RPMI7951 (cell line): ENCODE data around the gene MXD3. TPM values are rescaled to one million over a fixed set of nuclear protein-coding genes. Genes with fewer than 3 reads are reported as not detected.

Experiments
- DNase-seq: peaks from one replicate; pipeline ENCODE4 v3.0.0-alpha.2; 2012; ENCODE audit warnings: low read depth
- total RNA-seq: library from RNA; depleted of rRNA; stranded (reverse); fragments of >200 nt; shearing (Covaris generic); gene quantifications from 2 replicates; pipeline ENCODE4 v1.2.3, GENCODE V29; 2014

Gene MXD3
- total RNA-seq, 1 experiment from 2014 or later = 50.6 TPM

DNA sequence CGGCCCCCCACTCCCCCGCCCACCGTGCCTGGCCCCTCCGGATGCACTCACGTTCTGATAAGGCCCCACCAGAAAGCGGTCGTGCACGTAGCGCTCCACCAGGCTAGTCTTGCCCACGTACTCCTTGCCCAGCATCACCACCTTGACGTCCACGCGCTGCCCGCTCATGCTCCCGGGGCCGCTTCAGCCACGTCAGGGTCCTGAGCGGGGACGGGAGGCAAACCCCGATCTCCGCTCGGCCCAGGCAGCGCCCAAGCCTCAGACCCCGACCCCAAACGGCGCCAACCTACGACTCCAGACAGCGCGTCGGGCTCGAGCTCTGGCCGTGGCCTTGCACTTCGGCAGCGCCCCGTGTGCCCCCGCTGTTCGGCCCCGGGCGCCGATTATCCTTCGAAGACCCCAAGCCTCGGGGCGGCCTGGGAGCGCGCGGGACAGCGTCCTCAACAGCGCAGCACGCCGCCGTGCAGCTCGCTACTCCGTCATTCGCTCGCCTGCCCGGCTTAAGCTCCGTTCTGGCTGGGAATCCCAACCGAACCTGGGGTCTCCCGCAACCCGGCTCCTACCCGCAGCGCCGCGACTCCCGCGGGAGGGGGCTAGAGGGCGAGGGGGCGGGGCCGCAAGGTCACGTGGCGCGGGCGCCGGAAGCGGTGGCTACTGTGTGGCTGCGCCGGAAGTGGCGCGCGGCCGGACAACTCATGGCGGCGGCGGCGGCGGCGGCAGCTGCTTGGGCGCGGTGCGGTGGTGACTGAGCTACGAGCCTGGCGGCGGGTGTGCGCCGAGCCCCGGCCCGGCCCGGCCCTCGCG is 8.4 kb downstream of the MXD3 start, which contains the start of the genes PRELID1 and RAB24:
PRELID1 (plus strand) TSS at position 679 of the 804 bp plus-strand sequence. CDS start 187 bp downstream, outside the sequence.
RAB24 (minus strand) TSS at position 599 of the 804 bp plus-strand sequence; CDS start at position 168, 431 bp downstream.
- DNase-seq = peak; percentile 79

DNA sequence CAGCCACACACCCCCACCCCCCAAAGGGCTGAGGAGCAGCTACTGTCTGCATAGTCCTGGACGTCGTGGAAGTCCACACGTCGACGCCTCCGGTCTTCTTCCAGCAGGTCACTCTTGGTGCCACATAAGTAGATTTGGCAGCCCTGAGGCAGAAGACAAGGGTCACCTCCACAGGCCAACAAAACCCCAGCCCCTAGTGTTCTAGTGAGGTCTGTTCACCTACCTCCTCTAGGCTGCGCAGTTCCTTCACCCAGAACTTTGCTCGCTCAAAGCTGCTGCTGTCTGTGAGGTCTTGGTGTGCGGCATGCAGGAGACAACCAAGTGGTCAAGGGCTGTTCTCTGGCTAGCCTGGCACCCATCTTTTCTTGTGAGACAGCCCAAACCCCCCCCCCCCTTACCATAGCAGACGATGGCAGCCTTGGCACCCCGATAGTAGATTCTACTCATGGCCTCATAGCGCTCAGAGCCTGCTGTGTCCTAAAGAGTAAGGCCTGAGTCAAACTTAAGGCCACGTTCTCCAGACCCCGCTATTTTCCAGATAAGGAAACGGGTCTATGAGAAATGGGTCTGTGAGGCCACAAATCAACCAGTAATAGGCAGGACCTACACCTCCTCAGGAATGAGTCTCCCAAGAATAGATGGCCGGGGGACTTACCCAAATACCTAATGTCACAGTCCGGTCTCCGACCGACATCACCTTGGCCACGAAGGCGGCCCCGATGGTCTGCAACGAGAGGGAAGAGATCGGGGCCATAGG is 9.2 kb downstream of the MXD3 start:
- peak; percentile 22 for DNase-seq

DNA sequence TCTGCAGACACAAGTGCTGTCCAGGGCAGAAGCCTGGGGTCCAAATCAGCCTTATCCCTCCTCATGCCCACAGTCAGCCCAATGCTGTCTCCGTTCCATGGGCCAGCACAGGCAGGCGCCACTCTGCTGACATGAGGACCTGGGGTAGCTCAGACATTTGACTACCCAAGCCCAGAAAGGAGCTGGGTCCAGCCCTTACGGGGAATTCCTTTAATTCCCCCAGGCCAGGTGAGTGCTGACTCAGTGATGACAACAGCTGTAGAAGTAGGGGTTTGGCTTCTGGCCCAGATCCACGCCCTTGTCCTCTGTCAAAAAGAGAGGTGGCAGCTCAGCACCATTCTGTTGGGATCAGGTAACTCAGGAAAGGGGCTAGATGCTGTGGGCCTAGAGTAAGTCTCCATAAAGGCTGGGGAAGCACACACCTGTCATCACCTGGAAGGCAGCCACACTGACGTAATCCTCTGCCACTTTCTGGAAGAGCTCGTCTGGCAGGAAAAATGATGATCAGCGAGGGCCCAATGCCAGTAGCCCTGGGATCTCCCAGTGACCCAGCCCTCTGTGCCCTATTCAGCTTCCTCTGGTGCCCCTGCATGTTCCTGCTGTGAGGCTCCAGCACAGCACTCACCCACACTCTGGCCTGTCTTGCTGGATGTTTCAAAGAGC is 10.1 kb downstream of the MXD3 start:
- no peak for DNase-seq

DNA sequence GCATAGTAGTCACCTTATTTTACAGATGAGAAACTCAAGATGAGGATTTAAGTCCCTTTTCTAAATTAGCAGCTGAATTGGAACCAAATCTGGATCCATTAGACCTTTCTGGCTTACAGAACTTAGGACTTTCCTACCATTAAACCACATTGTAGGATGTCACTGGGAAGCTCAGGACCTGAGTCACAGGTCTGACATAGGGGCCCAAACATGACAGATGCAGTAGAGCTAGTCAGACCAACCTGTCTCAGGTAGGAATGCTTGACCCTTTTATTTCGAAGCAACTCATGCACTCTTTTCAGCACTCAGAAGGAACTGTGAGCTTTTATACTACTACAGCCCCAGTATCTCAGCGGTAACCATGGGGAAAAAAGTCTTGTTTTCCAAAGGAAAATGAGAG is 10.7 kb downstream of the MXD3 start:
- DNase-seq = no peak

DNA sequence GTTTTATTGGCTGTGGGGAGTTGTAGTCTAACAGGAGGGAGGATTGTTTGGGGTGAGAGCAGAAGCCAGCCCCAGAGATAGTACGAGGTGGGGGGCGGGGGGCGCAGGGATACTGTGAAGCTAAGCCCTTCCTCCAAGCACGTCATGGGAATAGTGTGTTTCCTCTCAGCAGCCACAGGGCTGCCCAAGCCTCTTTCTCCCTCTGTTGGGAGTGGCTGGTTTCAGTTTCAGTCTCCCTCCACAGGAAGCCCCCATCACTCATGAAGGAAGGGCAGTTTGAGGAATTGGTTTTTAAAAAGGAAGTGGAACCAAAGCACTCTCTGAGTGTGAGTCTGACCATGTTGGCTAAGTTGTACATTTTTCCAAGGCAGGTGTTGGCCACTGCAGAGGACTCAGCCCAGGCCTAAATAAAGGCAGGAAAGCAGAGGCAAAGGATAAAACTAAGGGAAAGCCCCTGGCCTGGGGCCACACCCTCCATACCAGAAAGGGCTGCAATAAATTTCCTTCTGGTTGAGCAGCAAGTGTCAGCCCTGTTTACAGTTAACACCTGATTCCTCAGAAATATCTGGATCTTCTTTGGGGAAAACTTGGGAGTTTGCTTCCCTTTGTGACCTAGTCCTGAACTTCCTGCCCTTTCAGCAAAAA is 11.3 kb downstream of the MXD3 start:
- peak; percentile 75 for DNase-seq

DNA sequence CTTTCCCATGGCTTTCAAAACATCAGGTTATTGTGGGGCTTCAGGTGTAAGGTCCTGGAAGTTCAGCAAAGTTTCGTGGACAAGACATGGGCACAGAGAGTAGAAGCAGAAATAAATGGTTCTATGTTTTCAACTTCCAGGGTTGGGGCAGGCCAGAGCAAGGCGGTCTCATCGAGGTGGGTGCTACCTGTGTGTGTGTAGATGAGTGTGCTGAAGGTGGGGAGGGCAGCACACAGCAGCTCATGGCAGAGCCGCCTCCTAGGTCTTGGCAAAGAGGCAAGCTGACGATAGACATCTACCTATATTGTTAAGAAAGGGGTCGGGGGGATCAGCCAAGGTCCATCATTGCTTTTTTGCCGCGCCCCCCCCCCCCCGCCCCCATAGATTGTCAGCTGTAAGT is 12.0 kb downstream of the MXD3 start:
- no peak for DNase-seq

DNA sequence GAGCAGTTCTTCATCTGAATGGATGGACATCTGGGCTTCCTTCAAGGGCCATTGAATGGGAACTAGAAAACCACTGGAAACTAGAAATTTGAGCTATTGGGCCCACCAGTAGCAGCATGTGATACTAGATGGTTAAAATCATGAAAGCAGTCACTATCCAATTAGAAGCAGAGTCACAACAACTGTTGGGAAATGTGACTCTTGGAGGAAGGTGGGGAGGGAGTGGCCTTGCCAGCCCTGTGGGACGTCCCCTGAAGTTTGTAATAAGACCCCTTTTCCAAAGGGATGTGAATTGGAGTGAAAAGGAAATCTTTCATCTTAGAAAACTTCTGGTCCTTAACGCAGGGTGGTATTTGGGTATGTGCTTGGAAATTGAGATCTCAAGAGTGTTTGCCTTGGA is 13.8 kb downstream of the MXD3 start:
- DNase-seq = no peak

DNA sequence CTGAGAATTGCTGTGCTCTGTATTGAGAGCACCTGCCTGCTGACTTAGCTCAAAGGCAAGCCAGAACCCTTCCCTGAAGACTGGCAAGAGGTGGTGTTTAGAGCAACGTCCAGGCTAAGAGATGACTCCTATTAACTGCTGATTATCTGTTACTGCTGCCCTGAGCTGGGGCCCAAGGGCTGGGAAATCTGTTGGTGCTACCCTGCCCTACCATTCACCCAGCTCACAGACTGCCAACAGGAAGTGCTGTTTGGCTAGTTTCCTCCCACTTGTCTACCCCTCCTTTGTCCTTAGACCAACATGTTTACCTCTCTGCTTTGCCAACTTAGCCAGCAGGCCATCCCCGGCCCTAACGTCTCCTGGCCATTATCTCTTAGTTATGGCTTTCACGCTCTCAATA is 15.1 kb downstream of the MXD3 start:
- DNase-seq = no peak

DNA sequence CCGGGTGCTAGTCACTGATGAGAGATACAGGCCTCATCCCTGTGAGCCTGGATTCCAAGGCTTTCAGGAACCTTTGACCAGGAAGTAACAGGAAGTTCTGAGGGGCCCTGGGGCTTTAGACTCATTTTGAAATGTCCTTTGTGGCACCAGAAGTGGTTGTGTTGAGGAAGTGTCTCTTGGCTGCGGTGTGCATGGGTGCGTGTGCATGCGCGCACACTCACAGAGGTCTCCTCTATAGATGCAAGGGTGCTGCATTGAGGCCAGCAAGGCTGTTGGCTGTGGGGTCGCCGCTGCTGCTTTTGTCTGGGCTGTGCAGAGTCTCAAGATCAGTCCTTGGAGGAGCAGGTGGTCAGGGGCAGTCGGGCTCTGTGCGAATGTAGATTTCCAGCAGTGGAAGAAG is 15.8 kb downstream of the MXD3 start:
- DNase-seq = no peak

DNA sequence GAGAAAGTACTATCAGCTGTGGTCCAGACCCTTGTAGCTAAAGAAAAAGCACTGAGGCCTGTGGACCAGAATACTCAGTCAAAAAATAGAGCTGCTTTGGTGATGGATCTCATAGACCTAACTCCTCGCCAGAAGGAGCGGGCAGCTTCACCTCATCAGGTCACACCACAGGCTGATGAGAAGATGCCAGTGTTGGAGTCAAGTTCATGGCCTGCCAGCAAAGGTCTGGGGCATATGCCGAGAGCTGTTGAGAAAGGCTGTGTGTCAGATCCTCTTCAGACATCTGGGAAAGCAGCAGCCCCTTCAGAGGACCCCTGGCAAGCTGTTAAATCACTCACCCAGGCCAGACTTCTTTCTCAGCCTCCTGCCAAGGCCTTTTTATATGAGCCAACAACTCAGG is 17.1 kb downstream of the MXD3 start:
- DNase-seq = no peak

DNA sequence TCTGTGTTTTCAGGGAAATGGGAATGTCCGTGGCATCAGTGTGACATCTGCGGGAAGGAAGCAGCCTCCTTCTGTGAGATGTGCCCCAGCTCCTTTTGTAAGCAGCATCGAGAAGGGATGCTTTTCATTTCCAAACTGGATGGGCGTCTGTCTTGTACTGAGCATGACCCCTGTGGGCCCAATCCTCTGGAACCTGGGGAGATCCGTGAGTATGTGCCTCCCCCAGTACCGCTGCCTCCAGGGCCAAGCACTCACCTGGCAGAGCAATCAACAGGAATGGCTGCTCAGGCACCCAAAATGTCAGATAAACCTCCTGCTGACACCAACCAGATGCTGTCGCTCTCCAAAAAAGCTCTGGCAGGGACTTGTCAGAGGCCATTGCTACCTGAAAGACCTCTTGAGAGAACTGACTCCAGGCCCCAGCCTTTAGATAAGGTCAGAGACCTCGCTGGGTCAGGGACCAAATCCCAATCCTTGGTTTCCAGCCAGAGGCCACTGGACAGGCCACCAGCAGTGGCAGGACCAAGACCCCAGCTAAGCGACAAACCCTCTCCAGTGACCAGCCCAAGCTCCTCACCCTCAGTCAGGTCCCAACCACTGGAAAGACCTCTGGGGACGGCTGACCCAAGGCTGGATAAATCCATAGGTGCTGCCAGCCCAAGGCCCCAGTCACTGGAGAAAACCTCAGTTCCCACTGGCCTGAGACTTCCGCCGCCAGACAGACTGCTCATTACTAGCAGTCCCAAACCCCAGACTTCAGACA is 17.7 kb downstream of the MXD3 start:
- no peak for DNase-seq

DNA sequence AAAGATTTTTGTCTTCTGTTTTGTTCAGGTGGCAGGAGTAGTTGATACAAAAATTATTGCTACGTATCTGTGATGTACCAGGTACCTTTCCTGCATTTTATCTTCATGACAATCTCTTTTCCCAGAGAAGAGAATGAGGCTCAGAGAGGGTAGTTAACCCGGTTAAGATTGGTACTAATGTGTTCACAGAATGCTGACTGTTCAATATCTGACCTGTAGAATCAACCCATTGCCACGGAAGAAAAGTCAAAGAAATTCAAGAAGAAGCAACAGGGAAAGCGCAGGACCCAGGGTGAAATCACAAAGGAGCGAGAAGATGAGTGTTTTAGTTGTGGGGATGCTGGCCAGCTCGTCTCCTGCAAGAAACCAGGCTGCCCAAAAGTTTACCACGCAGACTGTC is 20.0 kb downstream of the MXD3 start:
- no peak for DNase-seq

DNA sequence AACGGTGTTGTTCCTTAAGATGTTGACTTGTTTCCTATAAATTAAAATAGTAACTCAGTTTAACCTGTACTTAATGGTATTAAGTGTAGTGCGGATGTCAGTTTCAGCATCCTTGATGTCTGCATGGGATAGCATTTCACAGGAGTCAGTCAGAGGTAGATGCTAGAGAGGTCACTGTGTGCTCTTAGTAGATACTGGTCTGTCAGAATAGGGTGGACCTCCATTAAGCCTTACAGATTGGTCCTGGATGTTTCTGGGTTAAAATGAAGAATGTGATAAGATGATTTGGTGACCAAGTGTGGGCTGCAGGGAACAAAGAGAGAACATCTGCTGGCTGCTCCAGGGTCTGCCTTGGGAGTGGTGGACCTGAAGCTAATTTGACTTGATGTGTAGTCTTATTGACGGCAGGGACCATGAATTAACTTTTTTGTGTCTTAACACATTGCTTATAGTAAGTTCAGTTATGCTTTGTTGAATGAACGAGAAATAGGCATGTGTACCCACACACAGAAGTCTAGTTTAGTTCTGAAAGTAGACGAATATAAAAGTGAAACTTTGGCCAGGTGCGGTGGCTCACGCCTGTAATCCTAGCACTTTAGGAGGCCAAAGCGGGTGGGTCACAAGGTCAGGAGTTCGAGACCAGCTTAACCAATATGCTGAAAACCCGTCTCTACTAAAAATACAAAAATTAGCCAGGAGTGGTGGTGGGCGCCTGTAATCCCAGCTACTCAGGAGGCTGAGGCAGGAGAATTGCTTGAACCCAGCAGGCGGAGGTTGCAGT is 20.7 kb downstream of the MXD3 start:
- DNase-seq = no peak

DNA sequence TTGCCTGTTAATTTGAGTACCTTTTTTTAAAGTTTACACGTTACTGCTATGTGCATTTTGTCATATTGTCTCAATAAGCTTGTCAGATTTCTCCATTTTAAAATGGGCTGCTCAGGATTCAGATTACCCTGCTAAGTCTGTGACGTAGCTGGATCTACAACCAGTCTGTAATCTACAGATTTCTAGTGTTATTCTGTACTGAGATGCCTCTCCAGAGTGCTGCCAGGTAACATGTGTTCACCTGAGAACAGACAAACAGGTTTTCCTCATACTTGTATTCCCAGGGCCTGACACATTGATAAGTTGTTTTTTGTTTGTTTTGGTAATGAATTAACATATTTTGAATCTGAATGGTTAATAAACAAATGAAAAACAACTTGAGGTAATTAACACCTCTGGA is 23.5 kb downstream of the MXD3 start:
- DNase-seq = no peak

DNA sequence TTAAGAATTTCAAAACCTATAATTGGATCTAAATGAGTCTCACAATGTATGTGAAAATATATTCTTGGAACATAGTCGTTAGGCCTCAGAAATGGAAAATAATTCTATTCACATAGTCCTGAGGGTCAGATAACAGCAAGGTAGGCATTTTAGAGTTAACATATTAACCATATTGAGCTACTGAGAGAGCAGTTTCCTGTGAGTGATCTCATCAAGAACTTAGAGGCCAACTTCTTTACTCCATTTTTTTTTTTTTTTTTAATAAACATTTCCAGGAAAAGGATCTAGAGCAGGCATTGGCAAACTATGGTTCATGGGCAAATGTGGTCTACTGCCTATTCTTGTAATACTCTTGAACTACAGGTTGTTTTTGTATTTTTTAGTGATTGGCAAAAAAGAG is 34.8 kb downstream of the MXD3 start:
- no peak for DNase-seq

DNA sequence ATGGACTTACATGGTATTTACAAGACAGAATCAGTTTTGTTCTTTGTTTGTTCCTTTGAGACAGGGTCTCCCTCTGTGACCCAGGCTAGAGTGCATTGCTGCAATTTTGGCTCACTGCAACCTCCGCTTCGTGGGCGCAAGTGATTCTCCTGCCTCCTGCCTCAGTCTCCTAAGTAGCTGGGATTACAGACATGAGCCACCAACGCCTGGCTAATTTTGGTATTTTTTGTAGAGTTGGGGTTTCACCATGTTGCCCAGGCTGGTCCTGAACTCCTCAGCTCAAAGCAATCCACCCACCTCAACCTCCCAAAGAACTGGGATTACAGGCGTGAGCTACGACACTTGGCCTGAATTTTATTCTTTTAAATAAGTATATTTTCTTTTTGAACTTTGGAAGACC is 35.8 kb downstream of the MXD3 start:
- no peak for DNase-seq

DNA sequence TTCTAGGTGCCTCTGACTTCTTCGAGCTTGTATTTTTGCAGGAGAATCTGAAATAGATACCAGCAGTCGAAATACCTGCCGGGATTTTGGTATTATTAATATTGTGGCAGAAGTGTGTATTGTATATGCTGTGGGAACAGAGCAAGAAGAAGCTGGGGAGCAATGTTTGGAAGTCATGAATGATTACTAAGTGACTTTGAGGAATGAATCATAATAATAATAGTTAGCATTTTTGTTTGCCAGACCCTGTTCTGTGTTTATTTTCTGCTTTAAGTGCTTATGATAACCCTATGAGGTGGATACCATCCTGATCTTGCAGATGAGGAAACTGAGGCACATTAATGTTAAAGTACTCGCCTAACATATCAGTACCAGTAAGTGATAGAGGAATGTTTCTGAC is 40.6 kb downstream of the MXD3 start:
- DNase-seq = no peak

DNA sequence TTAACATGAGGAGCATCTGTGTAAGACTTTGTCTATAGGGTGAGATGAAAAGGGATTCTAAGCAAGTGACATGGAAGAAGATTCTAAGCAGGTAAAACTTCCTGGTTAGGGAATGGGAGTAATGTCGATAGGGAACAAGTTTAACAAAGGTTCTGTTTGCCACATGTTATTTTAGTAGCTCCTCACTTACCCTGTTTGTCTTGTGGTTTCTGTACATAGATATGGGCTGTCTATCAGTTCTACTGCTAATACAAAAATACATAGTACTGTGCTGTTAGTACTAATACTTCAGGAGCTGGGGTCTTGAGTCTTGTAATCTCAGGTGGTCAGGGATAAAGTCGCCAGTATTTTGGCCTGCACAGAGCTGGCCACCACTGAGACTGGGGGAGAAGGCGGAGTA is 41.0 kb downstream of the MXD3 start:
- no peak for DNase-seq

DNA sequence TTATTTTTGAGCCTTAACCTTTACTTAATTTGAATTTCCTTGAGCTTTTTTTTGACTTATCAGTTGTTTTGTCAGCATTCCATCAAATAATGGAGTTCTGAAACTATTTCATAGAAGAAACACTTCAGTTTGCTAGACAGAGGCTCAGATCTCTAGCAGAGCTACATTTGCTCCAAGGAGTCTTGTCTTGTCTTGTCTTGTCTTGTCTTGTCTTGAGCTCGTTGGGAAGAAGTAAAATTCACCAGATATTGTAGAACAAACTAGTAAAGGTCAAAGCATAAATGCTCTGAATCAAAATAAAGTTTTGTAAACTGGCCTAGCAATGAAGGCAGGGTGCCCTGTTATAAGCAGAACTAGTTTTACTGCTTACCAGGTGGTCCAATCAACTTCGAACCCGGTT is 41.7 kb downstream of the MXD3 start:
- DNase-seq = no peak

DNA sequence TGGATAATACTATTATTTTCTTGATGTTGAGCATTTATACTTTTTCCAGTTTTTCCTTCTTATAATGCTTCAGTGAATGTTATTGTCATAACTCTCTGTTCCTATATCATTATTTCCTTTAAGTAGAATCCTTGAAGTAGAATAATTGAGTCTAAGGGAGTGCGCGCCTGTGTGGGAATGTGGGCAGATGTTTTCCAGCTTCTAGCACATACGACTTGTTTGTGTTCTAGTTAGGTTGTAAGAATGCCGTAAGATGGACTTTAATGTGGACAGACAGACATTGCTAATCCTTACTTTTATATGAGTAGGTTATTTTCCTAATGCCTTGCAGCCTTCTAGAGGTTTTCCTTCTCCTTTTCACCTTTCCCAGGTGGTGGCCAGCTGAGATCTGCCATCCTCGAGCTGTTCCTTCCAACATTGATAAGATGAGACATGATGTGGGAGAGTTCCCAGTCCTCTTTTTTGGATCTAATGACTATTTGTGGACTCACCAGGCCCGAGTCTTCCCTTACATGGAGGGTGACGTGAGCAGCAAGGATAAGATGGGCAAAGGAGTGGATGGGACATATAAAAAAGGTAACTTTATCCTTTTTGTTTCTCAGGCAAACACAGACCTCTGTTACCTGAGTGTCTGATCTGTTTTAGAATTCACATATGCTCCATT is 42.3 kb downstream of the MXD3 start:
- no peak for DNase-seq
